ENCODE data around the gene SNX9. TPM values are rescaled to one million over a fixed set of nuclear protein-coding genes. Genes with fewer than 3 reads are reported as not detected.
"Not testable (repeated sequence)": the region's sequence is repeated elsewhere in the genome, so short reads cannot be mapped to it uniquely, and the experiment has no call there.

The SNX9 gene
- total RNA-seq, 1 donor from 2014 or later: 25.0 TPM

DNA sequence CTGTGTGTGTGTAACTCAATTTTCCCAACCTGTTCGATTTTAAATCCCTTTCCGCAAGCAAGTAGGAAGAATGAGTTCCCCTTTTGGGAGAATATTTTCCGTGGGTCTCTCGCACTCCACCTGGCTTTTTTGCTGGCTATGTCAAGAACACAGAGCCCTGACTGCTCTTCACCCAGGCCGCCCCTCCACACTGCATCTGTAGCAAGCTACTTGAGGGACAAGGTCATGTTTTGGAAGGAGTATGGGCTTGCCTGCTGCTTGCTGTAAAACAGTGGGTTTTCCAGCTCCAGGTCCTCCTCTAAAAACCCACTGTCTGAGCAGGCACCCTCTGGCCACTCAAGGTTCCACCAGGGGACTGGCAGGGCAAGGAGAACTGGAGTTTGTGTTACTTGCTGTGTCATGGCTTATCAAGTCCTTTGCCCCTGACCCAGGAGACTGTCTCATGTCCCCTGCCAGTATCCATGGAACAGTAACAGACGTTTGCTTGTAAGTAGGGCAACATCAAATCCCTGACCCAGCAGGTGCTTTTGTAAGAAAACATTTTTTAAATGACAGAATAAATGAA is 123.1 kb downstream of the SNX9 start:
- no peak overlapping the region for H3K27ac ChIP-seq
- ATAC-seq: no peak
- no peaks in the 10 kb centered on the region for H3K27me3 ChIP-seq
- H3K4me3 ChIP-seq: no peak overlapping the region
- no peak for DNase-seq
- peaks cover 5% of the 10 kb centered on the region for H3K9me3 ChIP-seq
- no peaks in the 10 kb centered on the region for H3K4me1 ChIP-seq
- peaks cover 30% of the 10 kb centered on the region for H3K36me3 ChIP-seq
- intact Hi-C loops (cut with DNase I): no loop called here
- TF ChIP-seq, protein P1, sequence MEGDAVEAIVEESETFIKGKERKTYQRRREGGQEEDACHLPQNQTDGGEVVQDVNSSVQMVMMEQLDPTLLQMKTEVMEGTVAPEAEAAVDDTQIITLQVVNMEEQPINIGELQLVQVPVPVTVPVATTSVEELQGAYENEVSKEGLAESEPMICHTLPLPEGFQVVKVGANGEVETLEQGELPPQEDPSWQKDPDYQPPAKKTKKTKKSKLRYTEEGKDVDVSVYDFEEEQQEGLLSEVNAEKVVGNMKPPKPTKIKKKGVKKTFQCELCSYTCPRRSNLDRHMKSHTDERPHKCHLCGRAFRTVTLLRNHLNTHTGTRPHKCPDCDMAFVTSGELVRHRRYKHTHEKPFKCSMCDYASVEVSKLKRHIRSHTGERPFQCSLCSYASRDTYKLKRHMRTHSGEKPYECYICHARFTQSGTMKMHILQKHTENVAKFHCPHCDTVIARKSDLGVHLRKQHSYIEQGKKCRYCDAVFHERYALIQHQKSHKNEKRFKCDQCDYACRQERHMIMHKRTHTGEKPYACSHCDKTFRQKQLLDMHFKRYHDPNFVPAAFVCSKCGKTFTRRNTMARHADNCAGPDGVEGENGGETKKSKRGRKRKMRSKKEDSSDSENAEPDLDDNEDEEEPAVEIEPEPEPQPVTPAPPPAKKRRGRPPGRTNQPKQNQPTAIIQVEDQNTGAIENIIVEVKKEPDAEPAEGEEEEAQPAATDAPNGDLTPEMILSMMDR (IDR thresholded peaks at IDR 0.05): no peak

- H3K27me3 ChIP-seq: no peaks in the 10 kb centered on the region
- ATAC-seq: peak; percentile 58
- no peak for DNase-seq
- H3K27ac ChIP-seq: no peak overlapping the region
- TF ChIP-seq, protein P1 (IDR thresholded peaks at IDR 0.05): peak; percentile 37
- intact Hi-C loops (cut with DNase I): no loop called here
- no peaks in the 10 kb centered on the region for H3K4me1 ChIP-seq
- peaks cover 5% of the 10 kb centered on the region for H3K9me3 ChIP-seq
- H3K4me3 ChIP-seq: no peak overlapping the region
- peaks cover 21% of the 10 kb centered on the region for H3K36me3 ChIP-seq
Measured at GRCh38 chr6:157946865-157947532, 124.0 kb downstream of the SNX9 start.

DNA sequence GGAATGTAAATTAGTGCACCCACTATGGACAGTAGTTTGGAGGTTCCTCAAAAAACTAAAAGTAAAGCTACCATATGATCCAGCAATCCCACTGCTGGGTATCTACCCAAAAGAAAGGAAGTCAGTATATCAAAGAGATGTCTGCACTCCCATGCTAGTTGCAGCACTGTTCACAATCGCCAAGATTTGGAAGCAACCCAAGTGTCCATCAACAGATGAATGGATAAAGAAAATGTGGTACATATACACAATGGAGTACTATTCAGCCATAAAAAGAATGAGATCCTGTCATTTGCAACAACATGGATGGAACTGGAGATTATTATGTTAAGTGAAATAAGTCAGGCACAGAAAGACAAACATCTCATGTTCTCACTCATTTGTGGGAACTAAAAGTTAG is 127.9 kb downstream of the SNX9 start:
- H3K4me1 ChIP-seq; H3K27me3 ChIP-seq; H3K4me3 ChIP-seq; intact Hi-C loops (cut with DNase I); DNase-seq; H3K27ac ChIP-seq; H3K9me3 ChIP-seq; ATAC-seq; H3K36me3 ChIP-seq: not testable (repeated sequence)

DNA sequence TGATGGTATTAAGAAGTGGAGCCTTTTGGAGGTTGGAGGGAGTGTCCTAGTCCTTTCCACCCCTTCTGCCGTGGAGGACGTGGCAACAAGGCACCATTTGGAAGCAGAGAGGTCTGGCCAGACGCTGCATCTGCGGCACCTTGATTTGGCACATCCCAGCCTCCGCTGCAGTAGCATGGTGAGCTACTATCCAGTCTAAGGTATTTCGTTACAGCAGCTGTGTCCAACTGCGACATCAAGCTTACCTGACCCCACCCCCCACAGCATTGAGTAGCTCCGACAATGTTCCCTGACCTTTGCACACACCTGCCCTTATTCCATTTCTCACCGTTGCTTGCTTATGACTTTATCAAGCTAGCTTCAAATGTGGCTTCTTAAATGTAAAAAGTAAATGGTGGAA is 128.8 kb downstream of the SNX9 start:
- no peak overlapping the region for H3K27ac ChIP-seq
- DNase-seq: no peak
- no peak for ATAC-seq

GRCh38 chr6:157952861-157953351 is 129.9 kb downstream of the SNX9 start:
- TF ChIP-seq, protein P1 (IDR thresholded peaks at IDR 0.05): no peak
- no peak overlapping the region for H3K4me3 ChIP-seq
- H3K27me3 ChIP-seq: peaks cover 4% of the 10 kb centered on the region
- peak; percentile 36 for ATAC-seq
- intact Hi-C loops (cut with DNase I): no loop called here
- no peaks in the 10 kb centered on the region for H3K4me1 ChIP-seq
- DNase-seq: no peak
- peaks cover 9% of the 10 kb centered on the region for H3K9me3 ChIP-seq
- no peaks in the 10 kb centered on the region for H3K36me3 ChIP-seq
- no peak overlapping the region for H3K27ac ChIP-seq

More for the DNA sequence above, 128.8 kb downstream of the SNX9 start:
- Histone ChIP-seq H3K4me3 (no peak overlapping the region), H3K36me3 (no peaks in the 10 kb centered on the region), H3K4me1 (no peaks in the 10 kb centered on the region), H3K9me3 (peaks cover 5% of the 10 kb centered on the region), H3K27me3 (peaks cover 4% of the 10 kb centered on the region)
- TF ChIP-seq, protein P1 (IDR thresholded peaks at IDR 0.05): no peak
- intact Hi-C loops (cut with DNase I): no loop called here

GRCh38 chr6:157953580-157954091 is 130.6 kb downstream of the SNX9 start:
- Histone ChIP-seq H3K9me3 (peaks cover 13% of the 10 kb centered on the region), H3K27ac (no peak overlapping the region), H3K27me3 (peaks cover 4% of the 10 kb centered on the region), H3K4me3 (peak overlapping the region; percentile 26), H3K4me1 (no peaks in the 10 kb centered on the region), H3K36me3 (no peaks in the 10 kb centered on the region)
- intact Hi-C loops (cut with DNase I): no loop called here
- TF ChIP-seq, protein P1 (IDR thresholded peaks at IDR 0.05): no peak
- no peak for ATAC-seq
- DNase-seq: no peak

Measured in upper lobe of right lung (tissue), 1 donor.